CD8-positive, alpha-beta memory T cell (primary cell): ENCODE data around the gene DMPK. TPM values are rescaled to one million over a fixed set of nuclear protein-coding genes. Genes with fewer than 3 reads are reported as not detected.

Experiments used
- CTCF ChIA-PET: fragments of 350-600 bp; sonication (Branson Sonifier 250); formaldehyde crosslinking; loops from one replicate; lab custom pipeline; 2021; ENCODE audit warnings: antibody characterized with exemption; lab: Charles Lee
- POLR2A ChIA-PET: fragments of 350-600 bp; sonication (Branson Sonifier 250); formaldehyde crosslinking; loops from one replicate; lab custom pipeline; 2021; ENCODE audit warnings: antibody characterized with exemption; lab: Charles Lee
- DNase-seq, 5 donors: peaks; one replicate each; pipeline versions ENCODE4 v3.0.0 to v3.0.0-alpha.2; 2020 to 2022; ENCODE audit warnings: mixed read lengths in 1 of 5
- H3K27ac ChIP-seq: one replicate; pipeline ENCODE4 v1.7.0; 2013; ENCODE audit warnings: low read depth, mild to moderate bottlenecking, low read length, moderate library complexity
- H3K27me3 ChIP-seq: 2 replicates; pipeline ENCODE4 v1.7.0; 2013; ENCODE audit warnings: low read length, mild to moderate bottlenecking; ENCODE audit not compliant: insufficient read depth, poor library complexity, severe bottlenecking
- H3K36me3 ChIP-seq: 2 replicates; pipeline ENCODE4 v1.7.0; 2013; ENCODE audit warnings: mild to moderate bottlenecking, low read length, moderate library complexity; ENCODE audit not compliant: insufficient read depth
- H3K4me1 ChIP-seq: 2 replicates; pipeline ENCODE4 v1.7.0; 2013; ENCODE audit warnings: mild to moderate bottlenecking, low read length, moderate library complexity; ENCODE audit not compliant: insufficient read depth
- H3K4me3 ChIP-seq: 2 replicates; pipeline ENCODE4 v1.7.0; 2013; ENCODE audit warnings: mild to moderate bottlenecking, low read length
- H3K9me3 ChIP-seq: 2 replicates; pipeline ENCODE4 v1.7.0; 2013; ENCODE audit warnings: mild to moderate bottlenecking, low read length
- H3K27ac Mint-ChIP-seq, 8 donors: one replicate each; pipeline ENCODE4 v1.8.0; 2020 to 2021; ENCODE audit warnings: mixed read lengths in 8 of 8, mild to moderate bottlenecking in 6 of 8, inconsistent platforms in 3 of 8, moderate library complexity in 3 of 8
- H3K27me3 Mint-ChIP-seq, 2 donors: one replicate each; pipeline ENCODE4 v1.8.0; 2020 to 2021; ENCODE audit warnings: mixed read lengths in 2 of 2, mild to moderate bottlenecking in 1 of 2, moderate library complexity in 1 of 2
- H3K36me3 Mint-ChIP-seq, 3 donors: one replicate each; pipeline ENCODE4 v1.8.0; 2020 to 2021; ENCODE audit warnings: mixed read lengths in 3 of 3, inconsistent platforms in 1 of 3, mild to moderate bottlenecking in 1 of 3
- H3K4me1 Mint-ChIP-seq, 3 donors: one replicate each; pipeline ENCODE4 v1.8.0; 2020 to 2021; ENCODE audit warnings: mixed read lengths in 3 of 3, inconsistent platforms in 1 of 3, mild to moderate bottlenecking in 1 of 3
- H3K4me3 Mint-ChIP-seq, 7 donors: one replicate each; pipeline ENCODE4 v1.8.0; 2020 to 2021; ENCODE audit warnings: mixed read lengths in 7 of 7, mild to moderate bottlenecking in 6 of 7, moderate library complexity in 4 of 7, inconsistent platforms in 2 of 7
- H3K9me3 Mint-ChIP-seq, 5 donors: one replicate each; pipeline ENCODE4 v1.8.0; 2020 to 2022; ENCODE audit warnings: mixed read lengths in 5 of 5, mild to moderate bottlenecking in 3 of 5, moderate library complexity in 2 of 5, inconsistent platforms in 1 of 5
- polyA plus RNA-seq: library from polyadenylated mRNA; unstranded; fragments of 300-500 nt; fragmentation: Illumina TruSeq; gene quantifications from one replicate; pipeline ENCODE4 v1.2.3, GENCODE V29; 2021
- total RNA-seq, 2 experiments: library from RNA; stranded (reverse); gene quantifications; one replicate each; pipeline ENCODE4 v1.2.3, GENCODE V29; 2021

Gene DMPK
- total and polyA plus RNA-seq, 3 experiments from 2014 or later = 1.6 to 28.2 (median 27.1) TPM

DNA sequence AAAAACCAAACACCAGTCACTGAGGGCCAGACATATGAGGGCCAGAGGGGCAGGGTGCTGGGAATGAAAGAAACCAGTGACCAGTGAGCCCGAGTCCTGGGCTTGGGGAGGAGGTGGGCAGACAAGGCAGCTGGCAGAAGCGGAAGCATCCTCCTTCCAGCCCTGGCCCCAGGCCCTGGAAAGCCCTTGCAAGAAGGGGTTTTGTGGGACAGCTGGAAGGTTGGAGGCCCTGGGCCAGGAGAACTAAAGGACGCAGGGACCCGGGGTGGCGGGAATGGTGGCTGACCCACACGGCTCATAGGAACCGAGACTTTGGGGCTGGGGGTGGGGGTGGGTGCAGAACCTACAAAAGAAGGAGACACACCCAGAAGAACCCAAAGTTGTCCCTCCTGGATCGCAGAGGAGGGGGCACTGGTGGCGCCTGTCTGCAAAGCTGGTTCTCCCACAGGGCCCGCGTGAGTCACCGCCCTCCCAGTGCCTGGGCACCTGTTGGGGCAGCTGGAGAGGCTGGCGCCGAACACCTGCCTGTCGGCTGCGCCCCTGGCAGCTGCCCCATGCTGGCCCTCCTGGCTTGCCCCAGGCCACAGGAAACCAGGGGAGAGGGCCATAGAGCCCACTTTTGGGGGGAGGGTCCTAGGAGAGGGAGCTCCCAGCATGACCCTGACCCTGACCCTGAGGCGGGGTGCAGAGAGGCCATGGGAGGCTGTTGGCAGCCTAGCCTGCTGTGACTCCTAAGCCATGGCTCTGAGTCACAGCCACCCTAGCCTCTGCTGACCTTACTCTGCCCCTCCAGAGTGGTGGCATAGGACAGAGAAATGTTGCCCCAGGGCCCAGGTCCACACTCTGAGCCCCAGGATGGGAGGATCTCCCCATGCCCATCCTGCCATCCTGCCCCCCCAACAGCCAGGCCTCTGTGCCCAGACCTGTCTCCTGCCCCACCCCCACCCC lies 802 bp downstream of the DMPK start:
- H3K27ac ChIP-seq = no peak overlapping the region
- H3K36me3 ChIP-seq = no peaks in the 10 kb centered on the region
- no peak overlapping the region for H3K4me3 ChIP-seq
- Mint-ChIP-seq H3K27me3 (peaks cover 8 to 21% of the 10 kb centered on the region in 2 donors), H3K9me3 (no peaks in the 10 kb centered on the region), H3K4me3 (no peak overlapping the region), H3K27ac (no peak overlapping the region), H3K4me1 (peaks cover 18 to 24% (median 18%) of the 10 kb centered on the region in 3 donors), H3K36me3 (peaks cover 2 to 34% (median 14%) of the 10 kb centered on the region in 3 donors)
- peaks cover 5% of the 10 kb centered on the region for H3K27me3 ChIP-seq
- H3K9me3 ChIP-seq = no peaks in the 10 kb centered on the region
- ChIA-PET POLR2A (interaction anchor here (1.2 kb wide), 1 partner anchor 11 kb away, joined by 4 read pairs; no protein-coding TSS in a partner anchor), CTCF (interaction anchor here (0.6 to 1.1 kb wide), 2 partner anchors 12 to 35 kb away, joined by 3 to 5 read pairs; no protein-coding TSS in a partner anchor)
- H3K4me1 ChIP-seq = peaks cover 20% of the 10 kb centered on the region
- no peak for DNase-seq

DNA sequence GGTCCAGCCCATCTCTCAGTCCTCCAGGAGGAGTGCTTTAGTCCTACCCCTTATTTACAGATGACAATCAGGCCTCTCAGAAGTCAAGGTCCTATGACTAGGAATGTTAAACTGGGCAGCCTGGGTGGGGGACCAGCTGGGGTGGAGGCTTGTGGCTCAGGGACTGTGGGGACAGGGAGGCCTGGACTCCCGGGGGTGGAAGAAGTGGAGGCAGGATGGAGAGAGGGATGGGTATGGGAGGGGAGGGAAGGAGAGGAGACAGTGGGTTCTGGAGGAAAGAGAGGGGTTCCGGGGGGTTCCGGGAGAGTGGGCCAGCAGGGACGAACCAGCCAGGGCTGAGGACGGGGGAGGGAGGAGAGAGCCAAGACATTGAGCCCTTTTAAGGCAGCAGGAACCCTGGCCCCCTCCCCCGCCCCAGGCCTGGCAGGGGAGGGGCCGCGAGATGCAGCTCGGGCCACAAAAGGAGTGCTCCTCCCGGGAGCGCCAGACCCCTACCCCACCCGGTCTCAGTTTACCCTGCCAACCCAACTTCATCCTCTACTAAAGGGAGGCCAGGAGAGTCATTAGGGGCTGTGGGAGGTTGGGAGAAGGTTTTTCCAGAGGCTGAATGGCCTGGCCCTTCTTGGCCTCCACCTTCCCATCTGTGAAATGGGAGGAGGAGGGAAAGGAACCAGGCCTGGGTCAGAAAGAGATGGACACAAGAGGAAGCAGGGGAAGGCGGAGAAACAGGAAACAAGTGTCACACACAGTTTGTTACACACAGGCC lies 1.7 kb downstream of the DMPK start:
- H3K4me1 ChIP-seq = peaks cover 20% of the 10 kb centered on the region
- Mint-ChIP-seq H3K4me3 (no peak overlapping the region), H3K9me3 (no peaks in the 10 kb centered on the region), H3K27me3 (peaks cover 11 to 21% of the 10 kb centered on the region in 2 donors), H3K27ac (peak overlapping the region in 2 of 8 donors; percentile 29 to 52), H3K36me3 (peaks cover 2 to 32% (median 14%) of the 10 kb centered on the region in 3 donors), H3K4me1 (peaks cover 18 to 24% (median 18%) of the 10 kb centered on the region in 3 donors)
- no peak for DNase-seq
- ChIA-PET CTCF (no interaction called here), POLR2A (interaction anchor here (1.2 kb wide), 1 partner anchor 10 kb away, joined by 4 read pairs; no protein-coding TSS in a partner anchor)
- no peak overlapping the region for H3K4me3 ChIP-seq
- H3K9me3 ChIP-seq = no peaks in the 10 kb centered on the region
- H3K36me3 ChIP-seq = no peaks in the 10 kb centered on the region
- H3K27me3 ChIP-seq = peaks cover 5% of the 10 kb centered on the region
- H3K27ac ChIP-seq = no peak overlapping the region

DNA sequence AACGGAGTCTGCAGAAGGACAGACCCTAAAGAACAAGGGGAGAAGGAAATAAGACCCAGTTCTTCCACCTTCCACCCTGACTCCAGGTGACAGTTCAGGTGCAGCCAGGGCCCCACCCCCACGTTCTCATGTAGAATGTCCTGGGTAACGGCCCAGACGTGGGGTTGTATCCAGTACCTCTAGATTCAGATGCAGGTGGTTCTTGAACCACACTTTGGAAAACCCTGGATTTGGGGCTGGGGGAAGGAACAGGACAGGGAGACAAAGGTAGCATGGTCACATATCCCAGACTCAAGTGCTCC lies 2.2 kb downstream of the DMPK start:
- Mint-ChIP-seq H3K27ac (peak overlapping the region in 1 of 8 donors; percentile 29), H3K4me3 (peak overlapping the region in 2 of 7 donors; percentile 9 to 83), H3K4me1 (peaks cover 18 to 24% (median 18%) of the 10 kb centered on the region in 3 donors), H3K9me3 (no peaks in the 10 kb centered on the region), H3K36me3 (peaks cover 2 to 27% (median 14%) of the 10 kb centered on the region in 3 donors), H3K27me3 (peaks cover 11 to 21% of the 10 kb centered on the region in 2 donors)
- Histone ChIP-seq H3K4me3 (no peak overlapping the region), H3K36me3 (no peaks in the 10 kb centered on the region), H3K27ac (no peak overlapping the region), H3K9me3 (no peaks in the 10 kb centered on the region), H3K27me3 (peaks cover 5% of the 10 kb centered on the region), H3K4me1 (peaks cover 20% of the 10 kb centered on the region)
- ChIA-PET CTCF (interaction anchor here (2.4 kb wide), 1 partner anchor 10 kb away, joined by 15 read pairs; the partner anchor contains the start of gene SIX5), POLR2A (no interaction called here)
- DNase-seq = no peak

DNA sequence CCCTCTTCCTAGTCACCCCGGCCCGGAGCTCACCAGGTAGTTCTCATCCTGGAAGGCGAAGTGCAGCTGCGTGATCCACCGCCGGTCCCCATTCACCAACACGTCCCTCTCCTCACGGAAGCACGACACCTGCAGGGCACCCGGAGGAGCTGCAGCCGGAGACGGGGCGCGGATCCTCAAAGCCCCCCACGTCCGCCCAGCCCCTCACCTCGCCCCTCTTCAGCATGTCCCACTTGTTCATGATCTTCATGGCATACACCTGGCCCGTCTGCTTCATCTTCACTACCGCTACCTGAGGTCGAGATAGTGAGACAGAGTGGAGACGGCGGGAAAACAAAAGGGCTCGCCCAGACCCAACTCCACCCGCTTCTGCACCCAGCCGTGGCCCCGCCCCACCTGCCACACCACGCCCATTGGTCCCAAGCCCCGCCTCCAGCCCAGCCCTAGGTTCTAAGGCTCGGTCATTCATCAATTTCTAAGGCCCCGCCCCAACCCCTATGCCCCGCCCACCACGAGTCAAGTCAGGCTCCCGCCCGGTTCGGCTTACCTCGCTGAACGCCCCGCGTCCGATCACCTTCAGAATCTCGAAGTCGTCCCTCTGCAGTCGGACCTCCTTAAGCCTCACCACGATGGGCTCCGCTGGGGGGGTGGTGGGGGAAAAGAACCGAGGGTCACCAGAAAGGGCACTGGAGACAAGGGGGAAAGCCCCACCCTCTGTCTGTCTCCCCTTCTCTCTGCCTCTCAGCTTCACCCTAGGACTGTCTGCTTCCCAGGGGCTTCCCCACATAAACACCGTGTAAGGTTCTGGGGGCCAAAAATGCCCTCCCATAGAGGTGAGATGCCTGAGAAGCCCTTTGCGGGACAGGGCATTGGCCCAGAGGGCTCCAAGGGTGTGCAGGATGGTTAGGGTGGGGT lies 2.8 kb downstream of the DMPK start:
- peak overlapping the region in 6 of 7 donors; percentile 78 to 93 (median 84) for H3K4me3 Mint-ChIP-seq
- Histone ChIP-seq H3K36me3 (no peaks in the 10 kb centered on the region), H3K27ac (no peak overlapping the region), H3K9me3 (no peaks in the 10 kb centered on the region), H3K27me3 (peaks cover 5% of the 10 kb centered on the region), H3K4me1 (peaks cover 20% of the 10 kb centered on the region), H3K4me3 (peak overlapping the region; percentile 46)
- H3K27ac Mint-ChIP-seq = peak overlapping the region in 5 of 8 donors; percentile 0 to 84 (median 67)
- H3K27me3 Mint-ChIP-seq = peaks cover 11 to 21% of the 10 kb centered on the region in 2 donors
- ChIA-PET POLR2A (interaction anchor here (1.2 kb wide), 1 partner anchor 10 kb away, joined by 14 read pairs; the partner anchor contains the start of gene SIX5), CTCF (interaction anchor here (1.0 to 2.4 kb wide), 6 partner anchors 10 to 69 kb away, joined by 3 to 15 read pairs (median 4); partner anchors contain the start of genes DMWD and SIX5)
- H3K9me3 Mint-ChIP-seq = no peaks in the 10 kb centered on the region
- H3K36me3 Mint-ChIP-seq = peaks cover 2 to 26% (median 14%) of the 10 kb centered on the region in 3 donors
- DNase-seq = peak; percentile 60 to 83 (median 81)
- peaks cover 18 to 24% (median 18%) of the 10 kb centered on the region in 3 donors for H3K4me1 Mint-ChIP-seq

DNA sequence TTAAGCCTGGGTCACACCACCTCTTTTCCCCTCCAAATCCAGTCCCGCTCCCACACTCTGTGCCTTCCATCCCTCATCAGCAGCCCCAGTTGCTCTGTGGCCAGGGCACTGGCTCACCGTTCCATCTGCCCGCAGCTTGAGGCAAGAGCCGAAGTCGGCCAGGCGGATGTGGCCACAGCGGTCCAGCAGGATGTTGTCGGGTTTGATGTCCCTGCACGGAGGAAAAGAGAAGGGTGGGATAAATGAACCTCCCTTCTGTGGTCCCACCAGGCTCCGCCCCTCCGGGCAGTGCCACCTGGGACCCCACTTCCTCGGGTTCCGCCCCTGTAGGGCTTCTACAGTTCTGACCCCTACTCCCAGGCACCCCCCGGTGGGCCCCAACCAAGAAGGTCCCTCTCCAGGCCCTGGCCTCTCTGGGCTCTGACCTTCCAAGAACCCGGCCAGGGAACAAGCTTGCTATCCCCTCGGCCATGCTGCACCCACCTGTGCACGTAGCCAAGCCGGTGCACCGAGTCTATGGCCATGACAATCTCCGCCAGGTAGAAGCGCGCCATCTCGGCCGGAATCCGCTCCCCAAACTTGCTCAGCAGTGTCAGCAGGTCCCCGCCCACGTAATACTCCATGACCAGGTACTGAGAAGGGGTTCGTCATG lies 4.2 kb downstream of the DMPK start:
- POLR2A ChIA-PET = no interaction called here
- H3K4me3 Mint-ChIP-seq = peak overlapping the region in 2 of 7 donors; percentile 82 to 84

DNA sequence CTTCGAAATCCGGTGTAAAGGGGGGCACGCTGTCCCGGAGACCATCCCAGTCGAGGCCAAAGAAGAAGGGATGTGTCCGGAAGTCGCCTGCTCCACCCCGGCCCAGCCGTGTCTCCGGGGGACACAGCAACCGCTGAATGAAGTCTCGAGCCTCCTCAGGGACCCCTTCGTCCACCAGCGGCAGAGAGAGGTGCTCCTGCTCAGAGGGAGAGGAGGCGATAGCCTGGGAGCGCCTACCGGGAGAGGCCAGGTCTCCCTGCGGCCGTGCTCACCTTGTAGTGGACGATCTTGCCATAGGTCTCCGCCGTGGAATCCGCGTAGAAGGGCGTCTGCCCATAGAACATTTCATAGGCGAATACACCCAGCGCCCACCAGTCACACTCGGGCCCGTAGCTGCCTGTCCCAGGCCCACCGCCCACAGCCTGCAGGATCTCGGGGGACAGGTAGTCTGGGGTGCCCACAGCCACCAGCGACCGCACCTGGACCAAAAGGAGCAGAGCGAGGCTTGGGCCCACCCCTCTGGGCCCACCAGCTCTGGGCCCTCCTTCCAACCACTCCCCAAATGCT lies 4.8 kb downstream of the DMPK start:
- Histone ChIP-seq H3K27me3 (peaks cover 5% of the 10 kb centered on the region), H3K36me3 (no peaks in the 10 kb centered on the region), H3K4me1 (peaks cover 20% of the 10 kb centered on the region), H3K27ac (no peak overlapping the region), H3K9me3 (no peaks in the 10 kb centered on the region), H3K4me3 (no peak overlapping the region)
- ChIA-PET CTCF (interaction anchor here (1.4 kb wide), 1 partner anchor 22 kb away, joined by 4 read pairs; no protein-coding TSS in a partner anchor), POLR2A (no interaction called here)
- no peak overlapping the region for H3K27ac Mint-ChIP-seq
- DNase-seq = no peak
- H3K4me3 Mint-ChIP-seq = no peak overlapping the region
- peaks cover 18 to 24% (median 18%) of the 10 kb centered on the region in 3 donors for H3K4me1 Mint-ChIP-seq
- H3K27me3 Mint-ChIP-seq = peaks cover 11 to 21% of the 10 kb centered on the region in 2 donors
- H3K9me3 Mint-ChIP-seq = no peaks in the 10 kb centered on the region
- H3K36me3 Mint-ChIP-seq = peaks cover 2 to 29% (median 14%) of the 10 kb centered on the region in 3 donors

More for the DNA sequence above, 4.2 kb downstream of the DMPK start:
- no peaks in the 10 kb centered on the region for H3K9me3 Mint-ChIP-seq
- H3K36me3 Mint-ChIP-seq = peaks cover 2 to 29% (median 14%) of the 10 kb centered on the region in 3 donors
- Histone ChIP-seq H3K4me3 (no peak overlapping the region), H3K9me3 (no peaks in the 10 kb centered on the region), H3K36me3 (no peaks in the 10 kb centered on the region), H3K4me1 (peaks cover 20% of the 10 kb centered on the region), H3K27ac (no peak overlapping the region), H3K27me3 (peaks cover 5% of the 10 kb centered on the region)
- H3K27ac Mint-ChIP-seq = no peak overlapping the region
- CTCF ChIA-PET = interaction anchor here (1.5 to 2.4 kb wide), 2 partner anchors 8 to 39 kb away, joined by 5 to 15 read pairs; partner anchors contain the start of gene SIX5
- H3K27me3 Mint-ChIP-seq = peaks cover 11 to 21% of the 10 kb centered on the region in 2 donors
- no peak for DNase-seq
- peaks cover 18 to 24% (median 18%) of the 10 kb centered on the region in 3 donors for H3K4me1 Mint-ChIP-seq
